Measurements from ENCODE around the gene GPR17.

DNA sequence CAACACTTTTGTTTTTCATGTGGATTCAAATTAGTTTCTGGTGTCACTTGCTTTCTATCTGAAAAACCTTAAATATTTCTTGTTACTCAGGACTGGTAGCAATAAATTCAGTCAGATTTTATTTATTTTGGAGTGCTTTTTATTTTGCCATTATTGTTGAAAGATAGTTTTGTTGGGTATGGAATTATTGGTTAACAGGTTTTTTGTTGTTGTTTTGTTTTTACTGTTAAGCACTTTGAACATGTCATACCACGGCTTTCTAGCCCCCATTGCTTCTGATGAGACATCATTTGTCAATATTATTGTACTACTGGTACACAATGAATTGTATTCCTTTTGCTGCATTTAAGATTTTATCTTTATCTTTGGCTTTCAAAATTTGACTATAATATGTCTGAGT, 42.5 kb downstream of the GPR17 start:
- TF ChIP-seq, protein P1, sequence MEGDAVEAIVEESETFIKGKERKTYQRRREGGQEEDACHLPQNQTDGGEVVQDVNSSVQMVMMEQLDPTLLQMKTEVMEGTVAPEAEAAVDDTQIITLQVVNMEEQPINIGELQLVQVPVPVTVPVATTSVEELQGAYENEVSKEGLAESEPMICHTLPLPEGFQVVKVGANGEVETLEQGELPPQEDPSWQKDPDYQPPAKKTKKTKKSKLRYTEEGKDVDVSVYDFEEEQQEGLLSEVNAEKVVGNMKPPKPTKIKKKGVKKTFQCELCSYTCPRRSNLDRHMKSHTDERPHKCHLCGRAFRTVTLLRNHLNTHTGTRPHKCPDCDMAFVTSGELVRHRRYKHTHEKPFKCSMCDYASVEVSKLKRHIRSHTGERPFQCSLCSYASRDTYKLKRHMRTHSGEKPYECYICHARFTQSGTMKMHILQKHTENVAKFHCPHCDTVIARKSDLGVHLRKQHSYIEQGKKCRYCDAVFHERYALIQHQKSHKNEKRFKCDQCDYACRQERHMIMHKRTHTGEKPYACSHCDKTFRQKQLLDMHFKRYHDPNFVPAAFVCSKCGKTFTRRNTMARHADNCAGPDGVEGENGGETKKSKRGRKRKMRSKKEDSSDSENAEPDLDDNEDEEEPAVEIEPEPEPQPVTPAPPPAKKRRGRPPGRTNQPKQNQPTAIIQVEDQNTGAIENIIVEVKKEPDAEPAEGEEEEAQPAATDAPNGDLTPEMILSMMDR (IDR thresholded peaks at IDR 0.05): no peak
- no peak for TF ChIP-seq EZH2 (IDR thresholded peaks at IDR 0.05; ENCODE audit: borderline replicate concordance, insufficient read depth, low read depth, low read length, poor library complexity, severe bottlenecking)

All from B cell (primary cell).